GM12878 (cell line): ENCODE data around the gene ZSCAN22. TPM values are rescaled to one million over a fixed set of nuclear protein-coding genes. Genes with fewer than 3 reads are reported as not detected.

Experiments
- BACH1 ChIP-seq: fragments of 450-650 bp; IDR thresholded peaks from 2 replicates; pipeline ENCODE4 v1.6.1; 2017; ENCODE audit warnings: mild to moderate bottlenecking, borderline replicate concordance
- BHLHE40 ChIP-seq, 2 experiments: fragments of 450-650 bp in 1 of 2; IDR thresholded peaks; 2 replicates each; pipeline ENCODE4 v1.6.1; 2011 to 2017; ENCODE audit warnings: low read depth in 2 of 2, borderline replicate concordance in 1 of 2, improper control_type of control experiment in 1 of 2, low read length in 1 of 2, mild to moderate bottlenecking in 1 of 2
- EGR1 ChIP-seq, 2 experiments: IDR thresholded peaks; 1 replicate in 1 of 2; 2 replicates in 1 of 2; pipeline ENCODE4 v1.6.1; 2011 to 2012; ENCODE audit warnings: low read depth in 2 of 2, low read length in 2 of 2, borderline replicate concordance in 1 of 2, mild to moderate bottlenecking in 1 of 2, moderate library complexity in 1 of 2
- ESRRA ChIP-seq: IDR thresholded peaks from 2 replicates; pipeline ENCODE4 v1.6.1; 2012; ENCODE audit warnings: mild to moderate bottlenecking, low read length, improper control_type of control experiment
- HDAC6 ChIP-seq: fragments of 200-600 bp; sonication (generic); IDR thresholded peaks from one replicate; pipeline ENCODE4 v1.8.0; 2017; ENCODE audit warnings: antibody characterized with exemption; ENCODE audit not compliant: unreplicated experiment
- IRF4 ChIP-seq: IDR thresholded peaks from 2 replicates; pipeline ENCODE4 v1.6.1; 2011; ENCODE audit warnings: low read depth, low read length
- MEF2B ChIP-seq: fragments of 450-650 bp; IDR thresholded peaks from 2 replicates; pipeline ENCODE4 v1.6.1; 2018; ENCODE audit warnings: mild to moderate bottlenecking, moderate library complexity; ENCODE audit not compliant: partially characterized antibody, poor library complexity, severe bottlenecking
- NFIC ChIP-seq: IDR thresholded peaks from 2 replicates; pipeline ENCODE4 v1.6.1; 2012; ENCODE audit warnings: low read depth, mild to moderate bottlenecking, inconsistent platforms, low read length, moderate library complexity
- NFXL1 ChIP-seq: fragments of 450-650 bp; IDR thresholded peaks from 2 replicates; pipeline ENCODE4 v1.6.1; 2017; ENCODE audit warnings: antibody characterized with exemption, mild to moderate bottlenecking, borderline replicate concordance
- NR2F1 ChIP-seq: fragments of 450-650 bp; conservative IDR thresholded peaks from 2 replicates; pipeline ENCODE4 v1.6.1; 2017; ENCODE audit warnings: mild to moderate bottlenecking
- RB1 ChIP-seq: fragments of 450-650 bp; formaldehyde crosslinking; IDR thresholded peaks from 2 replicates; pipeline ENCODE4 v1.6.1; 2017; ENCODE audit warnings: mild to moderate bottlenecking, borderline replicate concordance
- SIN3A ChIP-seq: IDR thresholded peaks from 2 replicates; pipeline ENCODE4 v1.6.1; 2012; ENCODE audit warnings: low read depth, low read length, improper control_type of control experiment
- SRF ChIP-seq, 2 experiments: IDR thresholded peaks; 2 replicates each; pipeline ENCODE4 v1.6.1; 2011; ENCODE audit warnings: low read depth in 2 of 2, low read length in 2 of 2, mild to moderate bottlenecking in 1 of 2, moderate library complexity in 1 of 2
- TCF12 ChIP-seq: IDR thresholded peaks from 2 replicates; pipeline ENCODE4 v1.6.1; 2011; ENCODE audit warnings: low read depth, mild to moderate bottlenecking, low read length
- WRNIP1 ChIP-seq: IDR thresholded peaks from 2 replicates; pipeline ENCODE4 v1.6.1; 2011; ENCODE audit warnings: low read depth, low read length, improper control_type of control experiment, borderline replicate concordance
- ZNF207 ChIP-seq: fragments of 450-650 bp; IDR thresholded peaks from 2 replicates; pipeline ENCODE4 v1.6.1; 2014; ENCODE audit warnings: antibody characterized with exemption, mild to moderate bottlenecking, borderline replicate concordance
- ZNF384 ChIP-seq: IDR thresholded peaks from 2 replicates; pipeline ENCODE4 v1.6.1; 2012; ENCODE audit warnings: low read depth, mild to moderate bottlenecking, low read length, improper control_type of control experiment, borderline replicate concordance
- polyA plus RNA-seq, 11 experiments: library from polyadenylated mRNA; depleted of rRNA in 4 of 11; unstranded in 6 of 11; stranded (reverse) in 5 of 11; fragments of >200 nt; fragmentation: Nextera tagmentation in 4 of 11; fragmentation: Illumina TruSeq in 1 of 11; extraction: Ambion mirVana in 4 of 11; extraction: Trizol in 1 of 11; gene quantifications; 1 replicate in 1 of 11; 2 replicates in 10 of 11; pipeline versions ENCODE4 v1.2.1 to v1.2.3, GENCODE V29; 2011 to 2016; ENCODE audit warnings: inconsistent platforms in 2 of 11, missing spikeins in 2 of 11, low read depth in 1 of 11
- total RNA-seq, 4 experiments: library from RNA; depleted of rRNA in 3 of 4; stranded (reverse); fragments of >200 nt in 3 of 4; fragmentation: Illumina TruSeq in 1 of 4; extraction: Trizol in 1 of 4; gene quantifications; 2 replicates each; pipeline versions ENCODE4 v1.2.1 to v1.2.3, GENCODE V29; 2013 to 2021
- TF ChIP-seq, protein P1 (sequence below): fragments of 450-650 bp; IDR thresholded peaks from 2 replicates; pipeline ENCODE4 v1.6.1; 2017; ENCODE audit warnings: mild to moderate bottlenecking, moderate library complexity
- TF ChIP-seq, protein P2 (sequence below): fragments of 450-650 bp; IDR thresholded peaks from 2 replicates; pipeline ENCODE4 v1.6.1; 2016; ENCODE audit warnings: mild to moderate bottlenecking
- TF ChIP-seq, protein P3 (sequence below): IDR thresholded peaks from 2 replicates; pipeline ENCODE4 v1.6.1; 2011; ENCODE audit warnings: borderline replicate concordance, low read depth, mild to moderate bottlenecking, moderate library complexity, mixed read lengths, low read length; ENCODE audit not compliant: insufficient read depth; ENCODE audit errors: extremely low read length
- TF ChIP-seq, protein P4 (sequence below): fragments of 450-650 bp; IDR thresholded peaks from 2 replicates; pipeline ENCODE4 v1.6.1; 2017; ENCODE audit warnings: mild to moderate bottlenecking

The ZSCAN22 gene
- total and polyA plus RNA-seq, 10 of the 15 experiments (the other 5 are each of a cell fraction or from before 2014, with no cell fraction given), result 0.49 to 3.9 (median 2.6) TPM

DNA sequence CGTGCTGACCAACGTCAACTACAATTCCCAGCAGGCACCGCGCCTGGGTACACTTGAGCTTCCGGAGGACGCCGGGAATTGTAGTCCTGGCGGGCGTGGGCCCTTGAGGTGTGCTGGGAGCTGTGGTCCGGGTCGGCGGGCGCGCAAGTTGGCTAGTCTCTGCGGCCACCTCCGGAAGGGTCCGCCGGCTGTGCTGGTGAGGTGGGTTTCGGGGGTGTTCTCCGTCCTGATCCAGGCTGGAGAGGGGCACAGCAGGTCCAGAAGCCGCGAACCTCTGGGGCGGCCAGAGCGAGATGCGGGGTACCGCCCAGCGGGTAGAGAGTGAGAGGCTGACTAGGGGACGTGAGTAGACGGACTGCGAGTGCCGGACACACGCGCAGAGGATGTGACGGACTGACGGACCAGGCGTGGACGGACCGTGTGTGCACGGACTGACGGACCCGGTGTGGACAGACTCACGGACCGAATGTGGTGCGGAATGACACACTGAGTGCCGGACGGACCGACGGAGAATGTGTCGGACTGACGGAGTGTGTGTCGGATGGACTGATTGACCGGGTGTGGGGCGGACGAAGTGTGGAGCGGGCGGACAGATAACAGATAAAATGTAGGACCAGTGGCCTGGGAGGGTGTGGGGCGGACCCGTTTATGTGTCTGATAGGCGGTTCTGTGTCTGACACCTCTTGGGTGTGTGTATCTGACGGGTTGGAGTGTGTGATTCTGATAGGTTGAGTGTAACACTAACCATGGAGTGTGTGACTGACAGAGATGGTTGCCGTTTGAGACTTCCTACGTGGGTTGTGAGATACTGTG lies at the start of gene ZSCAN22 (continued):
- no peak for TF ChIP-seq ESRRA
- TF ChIP-seq BACH1, result no peak; the same call in 1 of the 2 replicates
- no peak for TF ChIP-seq HDAC6
- TF ChIP-seq ZNF384, result no peak
- TF ChIP-seq, protein P1, sequence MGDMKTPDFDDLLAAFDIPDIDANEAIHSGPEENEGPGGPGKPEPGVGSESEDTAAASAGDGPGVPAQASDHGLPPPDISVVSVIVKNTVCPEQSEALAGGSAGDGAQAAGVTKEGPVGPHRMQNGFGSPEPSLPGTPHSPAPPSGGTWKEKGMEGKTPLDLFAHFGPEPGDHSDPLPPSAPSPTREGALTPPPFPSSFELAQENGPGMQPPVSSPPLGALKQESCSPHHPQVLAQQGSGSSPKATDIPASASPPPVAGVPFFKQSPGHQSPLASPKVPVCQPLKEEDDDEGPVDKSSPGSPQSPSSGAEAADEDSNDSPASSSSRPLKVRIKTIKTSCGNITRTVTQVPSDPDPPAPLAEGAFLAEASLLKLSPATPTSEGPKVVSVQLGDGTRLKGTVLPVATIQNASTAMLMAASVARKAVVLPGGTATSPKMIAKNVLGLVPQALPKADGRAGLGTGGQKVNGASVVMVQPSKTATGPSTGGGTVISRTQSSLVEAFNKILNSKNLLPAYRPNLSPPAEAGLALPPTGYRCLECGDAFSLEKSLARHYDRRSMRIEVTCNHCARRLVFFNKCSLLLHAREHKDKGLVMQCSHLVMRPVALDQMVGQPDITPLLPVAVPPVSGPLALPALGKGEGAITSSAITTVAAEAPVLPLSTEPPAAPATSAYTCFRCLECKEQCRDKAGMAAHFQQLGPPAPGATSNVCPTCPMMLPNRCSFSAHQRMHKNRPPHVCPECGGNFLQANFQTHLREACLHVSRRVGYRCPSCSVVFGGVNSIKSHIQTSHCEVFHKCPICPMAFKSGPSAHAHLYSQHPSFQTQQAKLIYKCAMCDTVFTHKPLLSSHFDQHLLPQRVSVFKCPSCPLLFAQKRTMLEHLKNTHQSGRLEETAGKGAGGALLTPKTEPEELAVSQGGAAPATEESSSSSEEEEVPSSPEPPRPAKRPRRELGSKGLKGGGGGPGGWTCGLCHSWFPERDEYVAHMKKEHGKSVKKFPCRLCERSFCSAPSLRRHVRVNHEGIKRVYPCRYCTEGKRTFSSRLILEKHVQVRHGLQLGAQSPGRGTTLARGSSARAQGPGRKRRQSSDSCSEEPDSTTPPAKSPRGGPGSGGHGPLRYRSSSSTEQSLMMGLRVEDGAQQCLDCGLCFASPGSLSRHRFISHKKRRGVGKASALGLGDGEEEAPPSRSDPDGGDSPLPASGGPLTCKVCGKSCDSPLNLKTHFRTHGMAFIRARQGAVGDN, result no peak
- no peak for TF ChIP-seq TCF12
- no peak for TF ChIP-seq NR2F1
- TF ChIP-seq BHLHE40 (IDR thresholded peaks at IDR 0.05; ENCODE audit: borderline replicate concordance in 1 of 2, low read depth in 2 of 2, low read length in 1 of 2), result peak in 1 of 2 experiments; percentile 78; a peak in 2 of 4 replicates
- TF ChIP-seq, protein P2, sequence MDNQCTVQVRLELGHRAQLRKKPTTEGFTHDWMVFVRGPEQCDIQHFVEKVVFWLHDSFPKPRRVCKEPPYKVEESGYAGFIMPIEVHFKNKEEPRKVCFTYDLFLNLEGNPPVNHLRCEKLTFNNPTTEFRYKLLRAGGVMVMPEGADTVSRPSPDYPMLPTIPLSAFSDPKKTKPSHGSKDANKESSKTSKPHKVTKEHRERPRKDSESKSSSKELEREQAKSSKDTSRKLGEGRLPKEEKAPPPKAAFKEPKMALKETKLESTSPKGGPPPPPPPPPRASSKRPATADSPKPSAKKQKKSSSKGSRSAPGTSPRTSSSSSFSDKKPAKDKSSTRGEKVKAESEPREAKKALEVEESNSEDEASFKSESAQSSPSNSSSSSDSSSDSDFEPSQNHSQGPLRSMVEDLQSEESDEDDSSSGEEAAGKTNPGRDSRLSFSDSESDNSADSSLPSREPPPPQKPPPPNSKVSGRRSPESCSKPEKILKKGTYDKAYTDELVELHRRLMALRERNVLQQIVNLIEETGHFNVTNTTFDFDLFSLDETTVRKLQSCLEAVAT, result peak; percentile 51
- TF ChIP-seq NFXL1, result no peak
- TF ChIP-seq ZNF207, result peak; percentile 93
- TF ChIP-seq, protein P3, sequence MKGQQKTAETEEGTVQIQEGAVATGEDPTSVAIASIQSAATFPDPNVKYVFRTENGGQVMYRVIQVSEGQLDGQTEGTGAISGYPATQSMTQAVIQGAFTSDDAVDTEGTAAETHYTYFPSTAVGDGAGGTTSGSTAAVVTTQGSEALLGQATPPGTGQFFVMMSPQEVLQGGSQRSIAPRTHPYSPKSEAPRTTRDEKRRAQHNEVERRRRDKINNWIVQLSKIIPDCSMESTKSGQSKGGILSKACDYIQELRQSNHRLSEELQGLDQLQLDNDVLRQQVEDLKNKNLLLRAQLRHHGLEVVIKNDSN, result no peak
- 0 out of 2 replicates have a peak, but pooled peaks have one; percentile 41 for TF ChIP-seq SIN3A
- TF ChIP-seq IRF4, result peak; percentile 65; the same call in 1 of the 2 replicates
- TF ChIP-seq RB1, result peak; percentile 97
- TF ChIP-seq, protein P4, sequence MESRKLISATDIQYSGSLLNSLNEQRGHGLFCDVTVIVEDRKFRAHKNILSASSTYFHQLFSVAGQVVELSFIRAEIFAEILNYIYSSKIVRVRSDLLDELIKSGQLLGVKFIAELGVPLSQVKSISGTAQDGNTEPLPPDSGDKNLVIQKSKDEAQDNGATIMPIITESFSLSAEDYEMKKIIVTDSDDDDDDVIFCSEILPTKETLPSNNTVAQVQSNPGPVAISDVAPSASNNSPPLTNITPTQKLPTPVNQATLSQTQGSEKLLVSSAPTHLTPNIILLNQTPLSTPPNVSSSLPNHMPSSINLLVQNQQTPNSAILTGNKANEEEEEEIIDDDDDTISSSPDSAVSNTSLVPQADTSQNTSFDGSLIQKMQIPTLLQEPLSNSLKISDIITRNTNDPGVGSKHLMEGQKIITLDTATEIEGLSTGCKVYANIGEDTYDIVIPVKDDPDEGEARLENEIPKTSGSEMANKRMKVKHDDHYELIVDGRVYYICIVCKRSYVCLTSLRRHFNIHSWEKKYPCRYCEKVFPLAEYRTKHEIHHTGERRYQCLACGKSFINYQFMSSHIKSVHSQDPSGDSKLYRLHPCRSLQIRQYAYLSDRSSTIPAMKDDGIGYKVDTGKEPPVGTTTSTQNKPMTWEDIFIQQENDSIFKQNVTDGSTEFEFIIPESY, result 0 out of 2 replicates have a peak, but pooled peaks have one; percentile 28
- TF ChIP-seq NFIC, result no peak
- peak in 1 of 2 experiments; percentile 78; a peak in 2 of 4 replicates for TF ChIP-seq SRF (IDR thresholded peaks at IDR 0.05; ENCODE audit: low read depth in 2 of 2, low read length in 2 of 2)
- TF ChIP-seq MEF2B, result no peak
- peak; percentile 38 to 73; a peak in 2 of 3 replicates for TF ChIP-seq EGR1 (IDR thresholded peaks at IDR 0.05; ENCODE audit: borderline replicate concordance in 1 of 2, low read depth in 2 of 2, low read length in 2 of 2)
- no peak for TF ChIP-seq WRNIP1
